GM12878 (cell line): ENCODE measurements around the gene RPS2. TPM values are rescaled to one million over a fixed set of nuclear protein-coding genes. Genes with fewer than 3 reads are reported as not detected.

Source experiments
- ATAC-seq: fragments of 200-7000 bp; cut with Tn5 transposase; 3 replicates; pipeline ENCODE4 v1.9.1; 2020; ENCODE audit warnings: mild to moderate bottlenecking, moderate library complexity
- BruUV-seq: library from RNA; stranded (reverse); fragments of 400-500 nt; replicated peaks from 2 replicates; lab custom pipeline; 2021; lab: Mats Ljungman, UMichigan
- CTCF ChIA-PET: fragments of 300-600 bp; sonication (Branson Sonifier 250); formaldehyde crosslinking; extraction: SDS; loops from one replicate; lab custom pipeline; 2021; ENCODE audit warnings: inconsistent platforms; lab: Yijun Ruan, JAX
- POLR2A ChIA-PET: fragments of 350-600 bp; formaldehyde crosslinking; extraction: SDS; loops from one replicate; lab custom pipeline; 2021; ENCODE audit warnings: inconsistent platforms; lab: Charles Lee
- RAD21 ChIA-PET: fragments of 300-600 bp; sonication (Branson Sonifier 250); formaldehyde crosslinking; loops from one replicate; lab custom pipeline; 2023; ENCODE audit warnings: antibody characterized with exemption; ENCODE audit not compliant: unreplicated experiment; lab: Charles Lee
- SMC1A ChIA-PET: fragments of 300-600 bp; sonication (Branson Sonifier 250); formaldehyde crosslinking; loops from one replicate; lab custom pipeline; 2023; ENCODE audit not compliant: unreplicated experiment, uncharacterized antibody; lab: Charles Lee
- DNase-seq: peaks from one replicate; pipeline ENCODE4 v3.0.0-alpha.2; 2011; ENCODE audit warnings: low read depth, low spot score
- FAIRE-seq: peaks from 3 replicates; lab custom pipeline; 2011; peaks lifted over from hg19 to GRCh38; lab: Jason Lieb, UNC
- H2AFZ ChIP-seq: 2 replicates; pipeline ENCODE4 v1.6.0; 2011; ENCODE audit warnings: low read depth, low read length, control low read depth; ENCODE audit not compliant: control insufficient read depth
- H3K27ac ChIP-seq: 2 replicates; pipeline ENCODE4 v1.5.1; 2011; ENCODE audit warnings: control low read depth; ENCODE audit not compliant: control insufficient read depth, insufficient read depth
- H3K27me3 ChIP-seq, 2 experiments: replicated peaks in 1 of 2; 2 replicates each; pipeline versions ENCODE4 v1.6.0 to v1.6.1; 2011; ENCODE audit warnings: low read length in 1 of 2; ENCODE audit not compliant: control insufficient read depth in 2 of 2, insufficient read depth in 2 of 2
- H3K36me3 ChIP-seq, 2 experiments: 2 replicates each; pipeline ENCODE4 v1.5.1; 2011; ENCODE audit warnings: low read length in 1 of 2; ENCODE audit not compliant: control insufficient read depth in 2 of 2, insufficient read depth in 2 of 2
- H3K4me1 ChIP-seq: 2 replicates; pipeline ENCODE4 v1.6.1; 2011; ENCODE audit warnings: mild to moderate bottlenecking, low read length, moderate library complexity, mixed read lengths; ENCODE audit not compliant: control insufficient read depth, insufficient read depth
- H3K4me2 ChIP-seq: 2 replicates; pipeline ENCODE4 v1.6.0; 2011; ENCODE audit warnings: control low read depth; ENCODE audit not compliant: control insufficient read depth, insufficient read depth
- H3K4me3 ChIP-seq: fragments of 200-600 bp; sonication (generic); 2 replicates; pipeline ENCODE4 v1.5.1; 2016
- H3K79me2 ChIP-seq: 2 replicates; pipeline ENCODE4 v1.6.0; 2011; ENCODE audit warnings: low read length; ENCODE audit not compliant: control insufficient read depth, insufficient read depth
- H3K9ac ChIP-seq: 2 replicates; pipeline ENCODE4 v1.8.0; 2011; ENCODE audit warnings: low read length, control low read depth, mixed read lengths; ENCODE audit not compliant: control insufficient read depth, insufficient read depth
- H3K9me3 ChIP-seq: replicated peaks from 3 replicates; pipeline ENCODE4 v1.5.1; 2011; ENCODE audit warnings: mild to moderate bottlenecking, low read length; ENCODE audit not compliant: control insufficient read depth, insufficient read depth
- H4K20me1 ChIP-seq: 2 replicates; pipeline ENCODE4 v1.6.0; 2011; ENCODE audit not compliant: control insufficient read depth, insufficient read depth
- CREM ChIP-seq: IDR thresholded peaks from 2 replicates; pipeline ENCODE4 v1.6.1; 2014; ENCODE audit warnings: antibody characterized with exemption, low read depth
- LARP7 ChIP-seq: fragments of 450-650 bp; IDR thresholded peaks from 2 replicates; pipeline ENCODE4 v1.6.1; 2017; ENCODE audit warnings: mild to moderate bottlenecking
- POLR2AphosphoS5 ChIP-seq: IDR thresholded peaks from 2 replicates; pipeline ENCODE4 v1.6.1; 2011; ENCODE audit warnings: mild to moderate bottlenecking, low read length, inconsistent platforms
- RB1 ChIP-seq: fragments of 450-650 bp; formaldehyde crosslinking; IDR thresholded peaks from 2 replicates; pipeline ENCODE4 v1.6.1; 2017; ENCODE audit warnings: mild to moderate bottlenecking, borderline replicate concordance
- SMARCA5 ChIP-seq: fragments of 450-650 bp; IDR thresholded peaks from 2 replicates; pipeline ENCODE4 v1.6.1; 2017; ENCODE audit warnings: mild to moderate bottlenecking
- STAT1 ChIP-seq: fragments of 450-650 bp; conservative IDR thresholded peaks from 2 replicates; pipeline ENCODE4 v1.6.1; 2014; ENCODE audit warnings: antibody characterized with exemption, mild to moderate bottlenecking
- WGBS: methylation state at CpG from one replicate; pipeline ENCODE4 v1.1.6; 2016; ENCODE audit warnings: low lambda C conversion rate; ENCODE audit not compliant: insufficient replicate concordance, insufficient coverage; ENCODE audit errors: missing lambda C conversion rate; 5-methylcytosine and 5-hydroxymethylcytosine counted together
- in situ Hi-C: fragments of 300-500 bp; cut with MboI; formaldehyde crosslinking; loops from 9 replicates; pipeline ENCODE4 v1.14.3; 2018; ENCODE audit warnings: mixed read lengths
- intact Hi-C: fragments of 100-400 bp; cut with micrococcal nuclease; formaldehyde crosslinking; loops from one replicate; pipeline ENCODE4 v1.14.2; 2022; ENCODE audit not compliant: unreplicated experiment
- polyA plus RNA-seq, 11 experiments: library from polyadenylated mRNA; depleted of rRNA in 4 of 11; unstranded in 6 of 11; stranded (reverse) in 5 of 11; fragments of >200 nt; fragmentation: Nextera tagmentation in 4 of 11; fragmentation: Illumina TruSeq in 1 of 11; extraction: Ambion mirVana in 4 of 11; extraction: Trizol in 1 of 11; gene quantifications; 1 replicate in 1 of 11; 2 replicates in 10 of 11; pipeline versions ENCODE4 v1.2.1 to v1.2.3, GENCODE V29; 2011 to 2016; ENCODE audit warnings: inconsistent platforms in 2 of 11, missing spikeins in 2 of 11, low read depth in 1 of 11
- total RNA-seq, 4 experiments: library from RNA; depleted of rRNA in 3 of 4; stranded (reverse); fragments of >200 nt in 3 of 4; fragmentation: Illumina TruSeq in 1 of 4; extraction: Trizol in 1 of 4; gene quantifications; 2 replicates each; pipeline versions ENCODE4 v1.2.1 to v1.2.3, GENCODE V29; 2013 to 2021
- TF ChIP-seq, protein P1 (sequence below): fragments of 450-650 bp; IDR thresholded peaks from 2 replicates; pipeline ENCODE4 v1.6.1; 2016; ENCODE audit warnings: mild to moderate bottlenecking, moderate library complexity, borderline replicate concordance
- TF ChIP-seq, protein P2 (sequence below): fragments of 450-650 bp; IDR thresholded peaks from 2 replicates; pipeline ENCODE4 v1.6.1; 2016; ENCODE audit warnings: mild to moderate bottlenecking
- TF ChIP-seq, protein P3 (sequence below): fragments of 450-650 bp; conservative IDR thresholded peaks from 2 replicates; pipeline ENCODE4 v1.6.1; 2017; ENCODE audit warnings: mild to moderate bottlenecking, moderate library complexity
- TF ChIP-seq, protein P4 (sequence below): fragments of 450-650 bp; IDR thresholded peaks from 2 replicates; pipeline ENCODE4 v1.6.1; 2017; ENCODE audit warnings: antibody characterized with exemption, mild to moderate bottlenecking, moderate library complexity

RPS2 gene
- total and polyA plus RNA-seq, 10 of the 15 experiments (the other 5 are each of a cell fraction or from before 2014, with no cell fraction given) = 1,295 to 7,121 (median 3,933) TPM

DNA sequence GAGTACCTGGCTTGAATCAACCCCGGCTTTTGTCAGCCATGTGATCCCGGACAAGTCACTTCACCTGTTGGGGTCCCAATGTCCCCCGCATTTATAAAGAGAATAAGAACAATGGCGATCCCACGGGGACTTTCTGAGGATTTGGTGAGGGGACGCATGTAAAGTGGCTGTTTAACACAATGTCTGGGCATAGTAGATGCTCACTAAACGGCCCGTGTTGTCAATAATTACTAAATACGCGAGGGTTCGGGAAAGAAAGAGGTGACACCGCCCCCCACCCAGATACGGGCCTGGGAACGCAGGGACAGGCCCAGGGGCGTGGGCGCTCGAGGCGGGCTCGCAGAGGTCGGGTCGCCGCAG, 26.9 kb upstream of the RPS2 start:
- FAIRE-seq (no peak), ATAC-seq (no peak), DNase-seq (no peak)
- H4K20me1 ChIP-seq = no peaks in the 10 kb centered on the region
- H3K4me1 ChIP-seq = peaks cover 26% of the 10 kb centered on the region
- H3K27me3 ChIP-seq = no peaks in the 10 kb centered on the region
- no peaks in the 10 kb centered on the region for H3K79me2 ChIP-seq
- peaks cover 1% of the 10 kb centered on the region; the same call in 1 of the 3 replicates for H3K9me3 ChIP-seq
- in situ Hi-C loops = no loop called here
- SMC1A ChIA-PET = no interaction called here
- peak overlapping the region; percentile 36 for H3K9ac ChIP-seq
- peak; percentile 87 for TF ChIP-seq LARP7
- TF ChIP-seq RB1 = 0 out of 2 replicates have a peak, but pooled peaks have one; percentile 52
- TF ChIP-seq, protein P1, sequence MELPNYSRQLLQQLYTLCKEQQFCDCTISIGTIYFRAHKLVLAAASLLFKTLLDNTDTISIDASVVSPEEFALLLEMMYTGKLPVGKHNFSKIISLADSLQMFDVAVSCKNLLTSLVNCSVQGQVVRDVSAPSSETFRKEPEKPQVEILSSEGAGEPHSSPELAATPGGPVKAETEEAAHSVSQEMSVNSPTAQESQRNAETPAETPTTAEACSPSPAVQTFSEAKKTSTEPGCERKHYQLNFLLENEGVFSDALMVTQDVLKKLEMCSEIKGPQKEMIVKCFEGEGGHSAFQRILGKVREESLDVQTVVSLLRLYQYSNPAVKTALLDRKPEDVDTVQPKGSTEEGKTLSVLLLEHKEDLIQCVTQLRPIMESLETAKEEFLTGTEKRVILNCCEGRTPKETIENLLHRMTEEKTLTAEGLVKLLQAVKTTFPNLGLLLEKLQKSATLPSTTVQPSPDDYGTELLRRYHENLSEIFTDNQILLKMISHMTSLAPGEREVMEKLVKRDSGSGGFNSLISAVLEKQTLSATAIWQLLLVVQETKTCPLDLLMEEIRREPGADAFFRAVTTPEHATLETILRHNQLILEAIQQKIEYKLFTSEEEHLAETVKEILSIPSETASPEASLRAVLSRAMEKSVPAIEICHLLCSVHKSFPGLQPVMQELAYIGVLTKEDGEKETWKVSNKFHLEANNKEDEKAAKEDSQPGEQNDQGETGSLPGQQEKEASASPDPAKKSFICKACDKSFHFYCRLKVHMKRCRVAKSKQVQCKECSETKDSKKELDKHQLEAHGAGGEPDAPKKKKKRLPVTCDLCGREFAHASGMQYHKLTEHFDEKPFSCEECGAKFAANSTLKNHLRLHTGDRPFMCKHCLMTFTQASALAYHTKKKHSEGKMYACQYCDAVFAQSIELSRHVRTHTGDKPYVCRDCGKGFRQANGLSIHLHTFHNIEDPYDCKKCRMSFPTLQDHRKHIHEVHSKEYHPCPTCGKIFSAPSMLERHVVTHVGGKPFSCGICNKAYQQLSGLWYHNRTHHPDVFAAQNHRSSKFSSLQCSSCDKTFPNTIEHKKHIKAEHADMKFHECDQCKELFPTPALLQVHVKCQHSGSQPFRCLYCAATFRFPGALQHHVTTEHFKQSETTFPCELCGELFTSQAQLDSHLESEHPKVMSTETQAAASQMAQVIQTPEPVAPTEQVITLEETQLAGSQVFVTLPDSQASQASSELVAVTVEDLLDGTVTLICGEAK = no peak
- peak; percentile 43; the same call in 1 of the 2 replicates for TF ChIP-seq POLR2AphosphoS5
- 0 out of 2 replicates have a peak, but pooled peaks have one; percentile 7 for TF ChIP-seq CREM
- TF ChIP-seq, protein P2, sequence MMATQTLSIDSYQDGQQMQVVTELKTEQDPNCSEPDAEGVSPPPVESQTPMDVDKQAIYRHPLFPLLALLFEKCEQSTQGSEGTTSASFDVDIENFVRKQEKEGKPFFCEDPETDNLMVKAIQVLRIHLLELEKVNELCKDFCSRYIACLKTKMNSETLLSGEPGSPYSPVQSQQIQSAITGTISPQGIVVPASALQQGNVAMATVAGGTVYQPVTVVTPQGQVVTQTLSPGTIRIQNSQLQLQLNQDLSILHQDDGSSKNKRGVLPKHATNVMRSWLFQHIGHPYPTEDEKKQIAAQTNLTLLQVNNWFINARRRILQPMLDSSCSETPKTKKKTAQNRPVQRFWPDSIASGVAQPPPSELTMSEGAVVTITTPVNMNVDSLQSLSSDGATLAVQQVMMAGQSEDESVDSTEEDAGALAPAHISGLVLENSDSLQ = peak; percentile 33
- TF ChIP-seq STAT1 = 0 out of 2 replicates have a peak, but pooled peaks have one; percentile 52
- TF ChIP-seq, protein P3, sequence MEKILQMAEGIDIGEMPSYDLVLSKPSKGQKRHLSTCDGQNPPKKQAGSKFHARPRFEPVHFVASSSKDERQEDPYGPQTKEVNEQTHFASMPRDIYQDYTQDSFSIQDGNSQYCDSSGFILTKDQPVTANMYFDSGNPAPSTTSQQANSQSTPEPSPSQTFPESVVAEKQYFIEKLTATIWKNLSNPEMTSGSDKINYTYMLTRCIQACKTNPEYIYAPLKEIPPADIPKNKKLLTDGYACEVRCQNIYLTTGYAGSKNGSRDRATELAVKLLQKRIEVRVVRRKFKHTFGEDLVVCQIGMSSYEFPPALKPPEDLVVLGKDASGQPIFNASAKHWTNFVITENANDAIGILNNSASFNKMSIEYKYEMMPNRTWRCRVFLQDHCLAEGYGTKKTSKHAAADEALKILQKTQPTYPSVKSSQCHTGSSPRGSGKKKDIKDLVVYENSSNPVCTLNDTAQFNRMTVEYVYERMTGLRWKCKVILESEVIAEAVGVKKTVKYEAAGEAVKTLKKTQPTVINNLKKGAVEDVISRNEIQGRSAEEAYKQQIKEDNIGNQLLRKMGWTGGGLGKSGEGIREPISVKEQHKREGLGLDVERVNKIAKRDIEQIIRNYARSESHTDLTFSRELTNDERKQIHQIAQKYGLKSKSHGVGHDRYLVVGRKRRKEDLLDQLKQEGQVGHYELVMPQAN = 0 out of 2 replicates have a peak, but pooled peaks have one; percentile 43
- peak; percentile 86; the same call in 1 of the 2 replicates for TF ChIP-seq SMARCA5
- TF ChIP-seq, protein P4, sequence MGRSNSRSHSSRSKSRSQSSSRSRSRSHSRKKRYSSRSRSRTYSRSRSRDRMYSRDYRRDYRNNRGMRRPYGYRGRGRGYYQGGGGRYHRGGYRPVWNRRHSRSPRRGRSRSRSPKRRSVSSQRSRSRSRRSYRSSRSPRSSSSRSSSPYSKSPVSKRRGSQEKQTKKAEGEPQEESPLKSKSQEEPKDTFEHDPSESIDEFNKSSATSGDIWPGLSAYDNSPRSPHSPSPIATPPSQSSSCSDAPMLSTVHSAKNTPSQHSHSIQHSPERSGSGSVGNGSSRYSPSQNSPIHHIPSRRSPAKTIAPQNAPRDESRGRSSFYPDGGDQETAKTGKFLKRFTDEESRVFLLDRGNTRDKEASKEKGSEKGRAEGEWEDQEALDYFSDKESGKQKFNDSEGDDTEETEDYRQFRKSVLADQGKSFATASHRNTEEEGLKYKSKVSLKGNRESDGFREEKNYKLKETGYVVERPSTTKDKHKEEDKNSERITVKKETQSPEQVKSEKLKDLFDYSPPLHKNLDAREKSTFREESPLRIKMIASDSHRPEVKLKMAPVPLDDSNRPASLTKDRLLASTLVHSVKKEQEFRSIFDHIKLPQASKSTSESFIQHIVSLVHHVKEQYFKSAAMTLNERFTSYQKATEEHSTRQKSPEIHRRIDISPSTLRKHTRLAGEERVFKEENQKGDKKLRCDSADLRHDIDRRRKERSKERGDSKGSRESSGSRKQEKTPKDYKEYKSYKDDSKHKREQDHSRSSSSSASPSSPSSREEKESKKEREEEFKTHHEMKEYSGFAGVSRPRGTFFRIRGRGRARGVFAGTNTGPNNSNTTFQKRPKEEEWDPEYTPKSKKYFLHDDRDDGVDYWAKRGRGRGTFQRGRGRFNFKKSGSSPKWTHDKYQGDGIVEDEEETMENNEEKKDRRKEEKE = no peak
- BruUV-seq = TSS peak; percentile 97
- intact Hi-C loops = no loop called here
- peak overlapping the region; percentile 3 for H2AFZ ChIP-seq
- peak overlapping the region; percentile 27; the same call in 1 of the 2 replicates for H3K27ac ChIP-seq
- RAD21 ChIA-PET = interaction anchor here (0.9 to 1.9 kb wide), 4 partner anchors 10 to 27 kb away, joined by 3 to 12 read pairs (median 4); partner anchors contain the start of genes NOXO1 and RPS2
- peak overlapping the region; percentile 98 for H3K4me2 ChIP-seq
- peak overlapping the region; percentile 65; the same call in 1 of the 2 replicates for H3K4me3 ChIP-seq
- H3K36me3 ChIP-seq = peaks cover 0 to 2% of the 10 kb centered on the region in 2 experiments; a peak in 2 of 4 replicates
- CTCF ChIA-PET = interaction anchor here (0.9 to 6.5 kb wide), 4 partner anchors 10 to 27 kb away, joined by 3 to 54 read pairs (median 4); partner anchors contain the start of genes NOXO1, RNF151 and RPS2
- WGBS = 1% methylated on average over 22 of the region's 22 CpGs
- POLR2A ChIA-PET = interaction anchor here (1.0 to 3.3 kb wide), 8 partner anchors 10 to 314 kb away, joined by 3 to 18 read pairs (median 10); partner anchors contain the start of genes NOXO1, RNF151, RPS2 and TBL3
